Effector CD4-positive, alpha-beta T cell (primary cell): ENCODE data around the gene GTF2A1.

Experiments used
- DNase-seq: peaks from one replicate; pipeline ENCODE4 v3.0.0-alpha.2; 2020

The GTF2A1 gene

DNA sequence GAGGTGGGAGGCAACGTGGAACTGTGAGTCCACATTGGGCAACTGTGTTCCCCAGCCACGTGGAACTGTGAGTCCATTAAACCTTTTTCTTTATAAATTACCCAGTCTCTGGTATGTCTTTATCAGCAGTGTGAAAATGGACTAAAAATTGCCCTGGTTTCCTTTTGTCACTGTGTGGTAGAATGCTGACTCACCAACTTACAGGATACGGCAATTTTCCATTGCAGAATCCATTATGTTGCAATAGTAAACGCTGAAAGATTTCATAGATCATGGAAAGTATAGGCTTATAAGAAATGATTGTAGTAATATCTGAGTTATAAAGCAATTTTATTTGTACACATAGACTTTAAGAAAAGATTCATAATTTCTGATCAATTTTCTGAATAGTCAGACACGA, 93.0 kb downstream of the GTF2A1 start:
- no peak for DNase-seq

- DNase-seq, result no peak
These were observed 95.2 kb downstream of the GTF2A1 start for GRCh38 chr14:81125536-81125935.
